ENCODE results near the gene CUL2.
"Not testable (repeated sequence)": the region's sequence is repeated elsewhere in the genome, so short reads cannot be mapped to it uniquely, and the experiment has no call there.

Gene CUL2

DNA sequence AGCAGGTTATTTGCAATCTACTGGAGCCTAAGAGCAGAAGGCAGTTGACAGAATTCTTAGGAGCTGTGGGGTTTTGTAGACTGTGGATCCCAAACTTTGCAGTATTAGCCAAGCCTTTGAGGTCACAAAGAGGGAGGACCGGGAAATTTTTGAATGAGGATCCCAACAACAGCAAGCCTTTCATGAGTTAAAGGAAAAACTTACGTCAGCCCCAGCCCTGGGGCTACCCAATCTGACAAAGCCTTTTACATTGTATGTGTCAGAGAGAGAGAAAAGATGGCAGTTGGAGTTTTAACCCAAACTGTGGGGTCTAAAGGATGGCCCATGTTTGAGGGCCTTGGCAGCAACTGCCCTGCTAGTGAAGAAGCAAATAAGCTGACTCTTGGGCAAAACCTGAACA is 117.5 kb downstream of the CUL2 start:
- not testable (repeated sequence) for H3K4me3 ChIP-seq (ENCODE audit: low read length in 2 of 2); DNase-seq (ENCODE audit: low spot score); H3K18ac ChIP-seq (ENCODE audit: low read length); H3K4ac ChIP-seq (ENCODE audit: low read length); H3K4me2 ChIP-seq (ENCODE audit: insufficient read depth, low read length, poor library complexity, severe bottlenecking); H3K14ac ChIP-seq (ENCODE audit: low read length); H4K91ac ChIP-seq (ENCODE audit: low read depth, low read length, poor library complexity); H3K9ac ChIP-seq (ENCODE audit: low read depth, low read length, poor library complexity); H2AK5ac ChIP-seq (ENCODE audit: low read depth, low read length); H3K23ac ChIP-seq (ENCODE audit: low read depth, low read length, poor library complexity); H2BK5ac ChIP-seq (ENCODE audit: low read length); H4K8ac ChIP-seq (ENCODE audit: low read depth, low read length); H2BK120ac ChIP-seq (ENCODE audit: low read depth, low read length); H2AFZ ChIP-seq (ENCODE audit: low read length); H3K36me3 ChIP-seq (replicated peaks in 1 of 2; ENCODE audit: control insufficient read depth in 2 of 2, insufficient read depth in 2 of 2, low read length in 2 of 2); H3K4me1 ChIP-seq (ENCODE audit: control insufficient read depth in 2 of 2, insufficient read depth in 1 of 2, low read depth in 1 of 2, low read length in 2 of 2); H3K79me1 ChIP-seq (ENCODE audit: low read depth, low read length); H2BK15ac ChIP-seq (ENCODE audit: low read length); H3K27ac ChIP-seq (replicated peaks; ENCODE audit: low read length); H2BK12ac ChIP-seq (ENCODE audit: low read length); H3K9me3 ChIP-seq (replicated peaks in 1 of 2; ENCODE audit: control insufficient read depth in 2 of 2, insufficient read depth in 1 of 2, low read depth in 1 of 2, low read length in 2 of 2)
- H3K27me3 ChIP-seq (ENCODE audit: control insufficient read depth in 3 of 3, insufficient read depth in 3 of 3, low read depth in 1 of 3, low read length in 3 of 3): peaks cover 0 to 13% (median 0%) of the 10 kb centered on the region in 3 experiments
- no CpG with 5 or more reads among the region's 2 CpGs for WGBS, 2 donors (ENCODE audit: extremely low coverage in 2 of 2, insufficient read length in 2 of 2, insufficient replicate concordance in 1 of 2)

DNA sequence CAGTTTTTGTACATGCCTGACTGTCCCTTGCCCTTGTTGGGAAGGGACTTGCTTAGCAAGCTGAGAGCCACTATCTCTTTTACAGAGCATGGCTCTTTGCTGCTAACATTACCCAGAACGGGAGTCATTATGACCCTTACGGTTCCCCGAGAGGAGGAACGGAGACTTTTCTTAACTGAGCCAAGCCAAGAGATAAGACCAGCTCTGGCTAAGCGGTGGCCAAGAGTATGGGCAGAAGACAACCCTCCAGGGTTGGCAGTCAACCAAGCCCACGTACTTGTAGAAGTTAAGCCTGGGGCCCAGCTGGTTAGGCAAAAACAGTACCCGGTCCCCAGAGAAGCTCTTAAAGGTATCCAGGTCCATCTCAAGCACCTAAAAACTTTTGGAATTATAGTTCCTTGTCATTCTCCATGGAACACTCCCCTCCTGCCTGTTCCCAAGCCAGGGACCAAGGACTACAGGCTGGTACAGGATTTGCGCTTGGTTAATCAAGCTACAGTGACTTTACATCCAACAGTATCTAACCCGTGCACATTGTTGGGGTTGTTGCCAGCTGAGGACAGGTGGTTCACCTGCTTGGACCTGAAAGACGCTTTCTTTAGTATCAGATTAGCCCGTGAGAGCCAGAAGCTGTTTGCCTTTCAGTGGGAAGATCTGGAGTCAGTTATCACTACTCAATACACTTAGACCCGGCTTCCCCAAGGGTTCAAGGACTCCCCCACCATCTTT is 118.4 kb downstream of the CUL2 start:
- not testable (repeated sequence) for H3K27ac ChIP-seq (replicated peaks; ENCODE audit: low read length); H3K23ac ChIP-seq (ENCODE audit: low read depth, low read length, poor library complexity)

DNA sequence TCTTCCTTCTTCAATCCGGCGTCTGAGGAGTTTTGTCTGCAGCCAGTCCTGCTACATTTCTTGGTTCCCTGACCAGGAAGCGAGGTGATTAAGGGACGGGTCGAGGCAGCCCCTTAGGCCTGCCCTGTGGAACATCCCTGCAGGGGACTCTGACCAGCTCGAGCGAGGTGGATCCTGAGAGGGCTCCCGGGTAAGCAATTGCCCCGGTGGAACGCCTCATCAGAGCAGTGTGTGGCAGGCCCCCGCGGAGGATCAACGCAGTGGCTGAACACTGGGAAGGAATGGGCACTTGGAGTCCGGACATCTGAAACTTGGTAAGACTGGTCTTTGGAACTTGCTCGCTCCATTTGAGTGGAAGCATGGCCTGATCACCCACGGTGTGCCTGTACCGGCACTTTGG is 121.0 kb downstream of the CUL2 start:
- no peaks in the 10 kb centered on the region for H3K79me1 ChIP-seq (ENCODE audit: low read depth, low read length)
- H3K27ac ChIP-seq (replicated peaks; ENCODE audit: low read length): no peak overlapping the region
- H3K4ac ChIP-seq (ENCODE audit: low read length): no peak overlapping the region
- no peak overlapping the region for H4K91ac ChIP-seq (ENCODE audit: low read depth, low read length, poor library complexity)
- DNase-seq (ENCODE audit: low spot score): no peak
- no peak overlapping the region for H3K4me2 ChIP-seq (ENCODE audit: insufficient read depth, low read length, poor library complexity, severe bottlenecking)
- no peaks in the 10 kb centered on the region for H3K9me3 ChIP-seq (replicated peaks in 1 of 2; ENCODE audit: control insufficient read depth in 2 of 2, insufficient read depth in 1 of 2, low read depth in 1 of 2, low read length in 2 of 2)
- H2AK5ac ChIP-seq (ENCODE audit: low read depth, low read length): no peak overlapping the region
- H2BK120ac ChIP-seq (ENCODE audit: low read depth, low read length): no peak overlapping the region
- no peak overlapping the region for H2BK15ac ChIP-seq (ENCODE audit: low read length)
- no peak overlapping the region for H3K9ac ChIP-seq (ENCODE audit: low read depth, low read length, poor library complexity)
- no peak overlapping the region for H2BK5ac ChIP-seq (ENCODE audit: low read length)
- no peak overlapping the region for H3K23ac ChIP-seq (ENCODE audit: low read depth, low read length, poor library complexity)
- H3K14ac ChIP-seq (ENCODE audit: low read length): no peak overlapping the region
- peaks cover 0 to 16% (median 0%) of the 10 kb centered on the region in 3 experiments for H3K27me3 ChIP-seq (ENCODE audit: control insufficient read depth in 3 of 3, insufficient read depth in 3 of 3, low read depth in 1 of 3, low read length in 3 of 3)
- WGBS, 2 donors (ENCODE audit: extremely low coverage in 2 of 2, insufficient read length in 2 of 2, insufficient replicate concordance in 1 of 2): no CpG with 5 or more reads among the region's 17 CpGs
- H4K8ac ChIP-seq (ENCODE audit: low read depth, low read length): no peak overlapping the region
- H2BK12ac ChIP-seq (ENCODE audit: low read length): no peak overlapping the region
- peaks cover 0 to 8% of the 10 kb centered on the region in 2 donors for H3K4me1 ChIP-seq (ENCODE audit: control insufficient read depth in 2 of 2, insufficient read depth in 1 of 2, low read depth in 1 of 2, low read length in 2 of 2)
- H3K18ac ChIP-seq (ENCODE audit: low read length): no peak overlapping the region
- H3K36me3 ChIP-seq (replicated peaks in 1 of 2; ENCODE audit: control insufficient read depth in 2 of 2, insufficient read depth in 2 of 2, low read length in 2 of 2): no peaks in the 10 kb centered on the region
- H2AFZ ChIP-seq (ENCODE audit: low read length): no peak overlapping the region
- no peak overlapping the region for H3K4me3 ChIP-seq (ENCODE audit: low read length in 2 of 2)

More for the DNA sequence above, 118.4 kb downstream of the CUL2 start:
- H3K4ac ChIP-seq (ENCODE audit: low read length); H3K4me1 ChIP-seq (ENCODE audit: control insufficient read depth in 2 of 2, insufficient read depth in 1 of 2, low read depth in 1 of 2, low read length in 2 of 2); H3K79me1 ChIP-seq (ENCODE audit: low read depth, low read length); H3K9ac ChIP-seq (ENCODE audit: low read depth, low read length, poor library complexity); H2BK5ac ChIP-seq (ENCODE audit: low read length); H3K18ac ChIP-seq (ENCODE audit: low read length); H4K91ac ChIP-seq (ENCODE audit: low read depth, low read length, poor library complexity); H3K4me2 ChIP-seq (ENCODE audit: insufficient read depth, low read length, poor library complexity, severe bottlenecking); H3K9me3 ChIP-seq (replicated peaks in 1 of 2; ENCODE audit: control insufficient read depth in 2 of 2, insufficient read depth in 1 of 2, low read depth in 1 of 2, low read length in 2 of 2); H2BK120ac ChIP-seq (ENCODE audit: low read depth, low read length); H2BK15ac ChIP-seq (ENCODE audit: low read length); H3K4me3 ChIP-seq (ENCODE audit: low read length in 2 of 2); H2AK5ac ChIP-seq (ENCODE audit: low read depth, low read length); H4K8ac ChIP-seq (ENCODE audit: low read depth, low read length); H2AFZ ChIP-seq (ENCODE audit: low read length); H3K14ac ChIP-seq (ENCODE audit: low read length); H2BK12ac ChIP-seq (ENCODE audit: low read length); H3K36me3 ChIP-seq (replicated peaks in 1 of 2; ENCODE audit: control insufficient read depth in 2 of 2, insufficient read depth in 2 of 2, low read length in 2 of 2); DNase-seq (ENCODE audit: low spot score): not testable (repeated sequence)
- peaks cover 0 to 13% (median 0%) of the 10 kb centered on the region in 3 experiments for H3K27me3 ChIP-seq (ENCODE audit: control insufficient read depth in 3 of 3, insufficient read depth in 3 of 3, low read depth in 1 of 3, low read length in 3 of 3)
- WGBS, 2 donors (ENCODE audit: extremely low coverage in 2 of 2, insufficient read length in 2 of 2, insufficient replicate concordance in 1 of 2): no CpG with 5 or more reads among the region's 12 CpGs

DNA sequence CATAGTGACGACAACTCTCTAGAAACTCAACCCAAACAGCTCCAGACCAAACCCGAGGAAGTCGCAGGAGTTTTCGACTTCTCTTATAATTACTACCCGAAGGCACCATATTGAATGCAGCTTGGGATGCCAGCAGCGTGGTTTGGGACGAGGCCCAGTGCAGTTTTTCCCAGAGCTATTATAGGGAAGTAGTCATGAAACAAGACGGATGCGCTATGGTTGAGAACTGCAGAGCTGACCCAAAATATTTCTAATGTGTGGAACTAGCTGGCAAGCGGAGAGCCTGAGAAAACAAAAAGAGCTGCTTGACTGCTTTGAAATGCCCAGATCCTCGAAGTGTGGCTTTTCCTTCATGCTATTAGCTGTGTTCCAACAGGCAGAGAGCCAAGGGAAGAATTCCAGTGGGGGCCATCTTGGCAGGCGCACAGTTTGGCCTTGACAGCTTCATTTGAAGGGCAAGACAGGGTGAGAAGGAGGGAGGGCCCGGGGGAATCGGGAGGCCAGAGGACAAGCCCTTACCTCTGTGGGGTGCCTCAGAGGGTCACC is 122.7 kb downstream of the CUL2 start:
- no peak overlapping the region for H3K14ac ChIP-seq (ENCODE audit: low read length)
- H4K91ac ChIP-seq (ENCODE audit: low read depth, low read length, poor library complexity): no peak overlapping the region
- peaks cover 0 to 24% (median 0%) of the 10 kb centered on the region in 3 experiments for H3K27me3 ChIP-seq (ENCODE audit: control insufficient read depth in 3 of 3, insufficient read depth in 3 of 3, low read depth in 1 of 3, low read length in 3 of 3)
- H3K9ac ChIP-seq (ENCODE audit: low read depth, low read length, poor library complexity): no peak overlapping the region
- no peak overlapping the region for H2BK120ac ChIP-seq (ENCODE audit: low read depth, low read length)
- no peak overlapping the region for H3K27ac ChIP-seq (replicated peaks; ENCODE audit: low read length)
- no peak overlapping the region for H3K23ac ChIP-seq (ENCODE audit: low read depth, low read length, poor library complexity)
- no peak overlapping the region for H3K4ac ChIP-seq (ENCODE audit: low read length)
- H3K9me3 ChIP-seq (replicated peaks in 1 of 2; ENCODE audit: control insufficient read depth in 2 of 2, insufficient read depth in 1 of 2, low read depth in 1 of 2, low read length in 2 of 2): no peaks in the 10 kb centered on the region
- H2BK5ac ChIP-seq (ENCODE audit: low read length): no peak overlapping the region
- no peak overlapping the region for H2AK5ac ChIP-seq (ENCODE audit: low read depth, low read length)
- no peak overlapping the region for H2AFZ ChIP-seq (ENCODE audit: low read length)
- H3K36me3 ChIP-seq (replicated peaks in 1 of 2; ENCODE audit: control insufficient read depth in 2 of 2, insufficient read depth in 2 of 2, low read length in 2 of 2): no peaks in the 10 kb centered on the region
- peaks cover 0 to 8% of the 10 kb centered on the region in 2 donors for H3K4me1 ChIP-seq (ENCODE audit: control insufficient read depth in 2 of 2, insufficient read depth in 1 of 2, low read depth in 1 of 2, low read length in 2 of 2)
- H3K4me2 ChIP-seq (ENCODE audit: insufficient read depth, low read length, poor library complexity, severe bottlenecking): no peak overlapping the region
- H3K4me3 ChIP-seq (ENCODE audit: low read length in 2 of 2): no peak overlapping the region
- no peak for DNase-seq (ENCODE audit: low spot score)
- no peak overlapping the region for H4K8ac ChIP-seq (ENCODE audit: low read depth, low read length)
- no peak overlapping the region for H3K18ac ChIP-seq (ENCODE audit: low read length)
- H2BK15ac ChIP-seq (ENCODE audit: low read length): no peak overlapping the region
- no peak overlapping the region for H2BK12ac ChIP-seq (ENCODE audit: low read length)
- H3K79me1 ChIP-seq (ENCODE audit: low read depth, low read length): no peaks in the 10 kb centered on the region
- WGBS, 2 donors (ENCODE audit: extremely low coverage in 2 of 2, insufficient read length in 2 of 2, insufficient replicate concordance in 1 of 2): no CpG with 5 or more reads among the region's 14 CpGs

All from neuronal stem cell (in vitro differentiated cells).